DMS114 treated with DMSO at 0.1 percent for 48 hours (cell line): ENCODE measurements around the gene SLC26A8.
"Not testable (repeated sequence)": the region's sequence is repeated elsewhere in the genome, so short reads cannot be mapped to it uniquely, and the experiment has no call there.

ENCODE experiments used
- DNase-seq: peaks from one replicate; lab custom pipeline; 2025; ENCODE audit not compliant: unreplicated experiment; lab: John Stamatoyannopoulos, UW

SLC26A8 gene

DNA sequence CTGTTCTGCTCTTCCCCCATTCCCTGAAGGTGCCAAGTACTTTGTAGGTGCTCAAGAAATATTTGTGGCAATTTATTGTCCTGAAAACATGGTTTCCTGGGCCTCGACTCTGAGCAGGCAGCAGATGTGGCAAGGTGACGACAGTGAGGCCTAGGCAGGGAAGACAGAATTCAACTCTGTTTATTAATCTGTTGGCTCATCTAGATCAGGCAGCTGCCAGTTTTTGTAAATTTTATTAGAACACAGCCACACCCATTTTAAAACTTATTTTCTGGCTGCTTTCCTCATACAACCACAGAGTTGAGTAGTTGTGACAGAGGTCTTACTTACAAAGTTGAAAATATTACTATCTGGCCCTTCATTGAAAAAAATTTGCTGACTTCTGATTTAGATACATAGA, 27.7 kb upstream of the SLC26A8 start:
- DNase-seq = no peak

DNA sequence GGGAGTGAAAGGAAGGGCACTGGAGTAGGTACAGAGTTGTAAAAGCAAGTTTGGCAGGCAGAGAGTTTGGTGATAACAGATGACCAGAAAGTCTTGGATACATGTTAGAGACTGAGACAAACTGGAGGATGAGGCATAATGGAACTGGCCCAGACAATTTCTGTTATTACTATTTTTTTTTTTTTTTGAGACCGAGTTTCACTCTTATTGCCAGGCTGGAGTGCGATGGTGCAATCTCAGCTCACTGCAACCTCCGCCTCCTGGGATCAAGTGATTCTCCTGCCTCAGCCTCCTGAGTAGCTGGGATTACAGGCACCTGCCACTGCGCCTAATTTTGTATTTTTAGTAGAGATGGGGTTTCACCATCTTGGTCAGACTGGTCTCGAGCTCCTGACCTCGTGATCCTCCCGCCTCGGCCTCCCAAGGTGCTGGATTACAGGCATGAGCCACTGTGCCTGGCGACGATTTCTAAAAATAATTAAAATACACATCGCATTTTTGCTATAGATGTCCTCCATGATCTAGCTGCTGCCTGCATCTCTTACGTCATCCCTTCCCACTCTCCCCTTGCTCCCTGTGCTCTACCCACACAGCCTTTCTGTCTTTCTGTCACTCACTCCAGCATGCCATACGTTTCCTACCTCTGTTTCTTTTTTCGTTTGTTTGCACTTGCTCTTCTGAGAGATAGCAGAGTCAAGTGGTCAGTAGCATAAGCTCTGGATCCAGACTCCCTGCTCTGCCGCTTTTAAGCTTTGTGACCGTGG, 26.7 kb upstream of the SLC26A8 start:
- DNase-seq = no peak

DNA sequence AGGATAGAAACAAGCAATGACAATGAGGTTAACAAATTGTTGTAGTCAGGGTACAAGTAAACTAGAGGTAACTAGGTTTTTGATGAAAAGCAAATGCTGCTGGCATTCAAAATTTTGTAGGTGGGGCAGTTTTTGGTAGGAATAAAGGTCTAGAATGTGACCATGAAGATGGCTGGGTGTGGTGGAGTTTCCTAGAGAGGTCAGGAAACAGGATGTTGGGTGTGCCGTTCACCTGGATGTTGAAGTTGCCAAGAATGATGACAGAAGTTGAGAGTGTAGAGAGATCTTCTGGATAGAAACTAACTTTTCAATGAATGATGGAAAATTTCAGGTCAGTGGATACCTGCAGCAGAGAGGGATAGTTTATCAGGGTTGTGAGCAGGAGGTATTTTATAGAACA, 25.9 kb upstream of the SLC26A8 start:
- DNase-seq = no peak

DNA sequence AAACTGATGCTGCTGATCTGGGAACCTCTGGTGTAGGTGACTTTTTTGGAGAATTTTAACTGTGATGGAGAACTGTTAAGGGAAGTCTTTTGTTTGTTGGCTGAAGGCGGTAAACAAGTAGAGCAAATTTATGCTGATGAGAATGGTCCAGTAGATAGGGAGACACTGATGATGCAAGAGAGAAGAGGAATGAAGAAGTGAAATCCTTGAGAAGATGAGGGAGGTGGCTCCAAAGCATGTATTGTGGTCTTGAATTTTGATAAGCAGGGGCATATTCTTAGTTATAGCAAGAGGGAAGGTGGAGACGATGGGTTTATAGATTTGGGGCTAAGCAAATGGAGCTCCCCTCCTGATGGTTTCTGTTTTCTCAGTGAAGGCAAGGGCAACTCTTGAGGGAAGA, 25.1 kb upstream of the SLC26A8 start:
- no peak for DNase-seq

DNA sequence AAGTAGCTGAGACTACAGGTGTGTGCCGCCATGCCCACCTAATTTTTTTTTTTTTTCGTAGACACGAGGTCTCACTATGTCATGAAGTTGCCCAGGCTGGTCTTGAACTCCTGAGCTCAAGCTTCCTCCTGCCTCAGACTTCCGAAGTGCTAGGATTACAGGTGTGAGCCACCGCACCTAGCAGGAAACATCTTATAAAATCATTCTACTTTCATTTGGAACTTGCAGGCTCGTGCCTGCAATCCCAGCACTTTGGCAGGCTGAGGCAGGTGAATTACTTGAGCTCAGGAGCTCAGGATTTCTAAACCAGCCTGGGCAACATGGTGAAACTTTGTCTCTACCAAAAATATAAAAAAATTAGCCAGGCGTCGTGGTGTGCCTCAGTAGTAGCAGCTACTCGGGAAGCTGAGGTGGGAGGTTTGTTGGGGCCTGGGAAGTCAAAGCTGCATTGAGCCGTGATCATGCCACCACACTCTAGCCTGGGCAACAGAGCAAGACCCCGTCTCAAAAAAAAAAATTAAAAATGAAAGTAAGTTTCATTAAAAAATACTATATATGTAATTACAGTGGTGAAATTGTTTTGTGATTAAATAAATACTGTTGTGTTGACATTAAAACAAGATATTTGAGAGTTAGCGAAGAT, 18.3 kb upstream of the SLC26A8 start:
- no peak for DNase-seq

DNA sequence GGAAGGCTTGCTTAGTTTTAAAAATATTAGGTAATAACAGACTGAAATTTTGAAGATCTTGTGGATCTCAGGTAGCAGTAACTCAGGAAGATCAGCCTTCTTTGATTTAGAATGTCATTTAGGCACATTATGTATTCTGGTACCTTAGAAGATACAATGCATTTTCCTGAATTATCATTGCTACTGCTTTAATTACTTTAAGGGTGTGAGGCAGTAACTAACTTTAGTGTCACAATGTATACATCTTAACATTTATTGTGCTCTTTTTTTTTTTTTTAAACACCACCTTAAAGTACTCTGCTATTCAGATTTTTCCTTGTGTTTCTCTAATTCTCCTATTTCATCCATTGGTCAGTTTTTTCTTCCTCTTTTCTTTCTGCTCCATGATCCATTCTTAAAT, 16.5 kb upstream of the SLC26A8 start:
- DNase-seq = no peak

DNA sequence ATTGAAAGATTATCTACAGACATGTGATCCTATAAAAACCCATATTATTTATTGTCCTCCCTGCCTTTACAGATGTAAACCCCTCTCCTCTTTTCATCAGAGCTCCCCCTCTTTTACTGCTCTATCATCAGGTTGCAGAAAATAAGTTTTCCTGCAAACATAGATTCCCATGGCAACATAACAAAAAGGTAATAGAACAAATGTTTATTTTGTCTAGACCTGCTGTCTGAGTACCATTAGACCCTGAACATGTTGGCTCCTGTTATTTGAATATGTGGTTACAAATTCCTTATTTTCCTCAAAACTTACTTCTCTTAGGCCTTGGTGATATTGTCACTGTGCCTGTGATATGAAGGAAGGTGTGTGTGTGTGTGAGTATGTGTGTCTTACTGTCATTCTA, 14.7 kb upstream of the SLC26A8 start:
- no peak for DNase-seq

DNA sequence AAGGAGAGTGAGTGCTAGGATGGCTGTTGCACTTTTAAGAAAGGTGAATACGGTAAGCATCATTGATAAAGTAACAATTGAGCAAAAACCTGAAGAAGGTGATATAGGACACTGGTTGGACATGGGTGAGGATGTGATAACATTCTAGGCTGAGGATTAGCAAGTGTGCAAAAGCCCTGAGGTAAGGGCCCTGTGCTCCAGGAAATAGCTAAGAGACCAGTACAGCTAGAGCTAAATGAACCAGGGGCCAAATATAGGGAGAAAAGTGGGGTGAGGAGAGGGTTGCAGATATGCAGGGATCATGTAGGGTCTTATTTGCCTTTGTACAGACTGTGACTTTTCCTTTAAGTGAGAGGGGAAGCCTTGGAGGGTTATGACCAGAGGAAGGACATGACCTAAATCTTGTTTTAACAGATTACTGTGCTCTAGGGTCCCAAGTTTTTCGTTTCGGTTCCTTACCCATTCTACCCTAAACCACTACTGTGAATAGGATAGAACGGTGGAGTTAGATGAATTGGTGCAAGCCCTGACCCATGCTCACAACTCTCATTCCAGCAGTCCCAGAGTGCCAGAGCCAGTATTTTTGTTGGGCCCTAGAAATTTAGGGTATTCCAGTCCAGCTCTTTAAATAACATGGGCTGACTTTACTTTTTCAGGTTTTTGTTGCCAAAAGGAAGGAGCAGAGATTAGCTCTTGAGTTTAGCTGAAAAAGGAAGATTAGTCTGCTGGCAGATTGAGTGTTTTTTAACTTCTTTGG, 13.9 kb upstream of the SLC26A8 start:
- no peak for DNase-seq

DNA sequence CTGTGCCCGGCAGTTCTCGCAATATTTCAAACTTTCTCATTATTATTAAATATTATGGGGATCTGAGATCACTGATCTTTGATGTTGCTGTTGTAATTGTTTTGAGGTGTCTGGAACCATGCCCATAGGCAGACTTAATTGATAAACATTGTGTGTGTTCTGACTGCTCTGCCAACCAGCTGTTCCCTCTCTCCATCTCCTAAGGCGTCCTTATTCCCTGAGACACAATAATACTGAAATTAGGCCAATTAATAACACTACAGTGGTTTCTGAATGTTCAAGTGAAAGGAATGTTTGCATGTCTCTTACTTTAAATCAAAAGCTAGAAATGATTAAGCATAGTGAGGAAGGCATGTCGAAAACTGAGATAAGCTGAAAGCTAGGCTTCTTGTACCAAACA, 10.8 kb upstream of the SLC26A8 start:
- no peak for DNase-seq

DNA sequence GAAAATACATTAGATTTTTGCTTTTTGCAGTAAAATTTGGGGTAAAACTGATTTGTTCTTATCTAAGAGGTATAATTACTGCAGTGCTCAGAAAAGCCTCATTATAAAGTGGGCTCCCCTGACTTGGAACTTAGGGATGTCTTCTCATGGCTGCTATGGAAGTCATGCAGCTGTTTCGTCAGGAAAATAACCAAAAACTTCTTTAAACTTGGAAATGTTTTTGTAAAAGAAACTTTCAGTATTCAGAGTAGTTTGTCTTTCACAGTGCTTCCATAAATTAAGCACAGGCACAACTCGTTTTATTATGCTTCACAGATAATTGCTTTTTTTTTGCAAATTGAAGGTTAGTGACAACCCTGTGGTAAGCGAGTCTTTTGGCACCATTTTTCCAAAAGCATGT, 10.0 kb upstream of the SLC26A8 start:
- no peak for DNase-seq

DNA sequence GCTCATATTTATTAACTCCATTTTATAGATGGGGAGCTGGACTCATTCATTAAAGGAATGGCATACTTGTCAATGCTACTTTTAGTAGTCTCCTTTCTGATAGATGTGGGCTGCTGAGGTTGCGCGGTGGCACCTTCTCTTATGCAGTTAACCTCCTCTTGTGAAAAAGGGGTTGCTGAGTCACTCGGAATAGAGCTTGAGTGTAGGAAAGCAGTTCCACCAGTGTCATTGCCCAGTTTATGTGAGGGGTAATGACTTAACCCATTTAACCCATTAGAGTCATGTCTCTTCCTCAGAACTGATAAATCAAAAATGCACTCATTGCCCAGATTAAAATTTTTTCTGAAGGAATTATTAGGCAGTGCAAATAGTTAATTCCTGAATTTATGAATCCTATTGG, 9.5 kb upstream of the SLC26A8 start:
- no peak for DNase-seq

DNA sequence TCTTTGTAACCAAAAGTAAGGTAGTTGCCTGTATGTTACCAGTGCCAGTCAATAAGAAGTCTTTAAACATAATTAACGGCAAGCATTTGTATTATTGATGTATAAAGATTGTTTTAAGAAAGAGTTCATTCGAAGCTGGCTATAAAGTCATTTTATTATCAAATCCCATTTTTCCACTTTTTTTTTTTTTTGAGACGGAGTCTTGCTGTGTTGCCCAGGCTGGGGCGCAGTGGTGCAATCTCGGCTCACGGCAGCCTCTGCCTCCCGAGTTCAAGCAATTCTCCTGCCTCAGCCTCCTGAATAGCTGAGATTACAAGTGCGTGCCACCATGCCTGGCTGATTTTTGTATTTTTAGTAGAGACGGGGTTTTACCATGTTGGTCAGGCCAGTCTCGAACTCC, 8.7 kb upstream of the SLC26A8 start:
- not testable (repeated sequence) for DNase-seq

DNA sequence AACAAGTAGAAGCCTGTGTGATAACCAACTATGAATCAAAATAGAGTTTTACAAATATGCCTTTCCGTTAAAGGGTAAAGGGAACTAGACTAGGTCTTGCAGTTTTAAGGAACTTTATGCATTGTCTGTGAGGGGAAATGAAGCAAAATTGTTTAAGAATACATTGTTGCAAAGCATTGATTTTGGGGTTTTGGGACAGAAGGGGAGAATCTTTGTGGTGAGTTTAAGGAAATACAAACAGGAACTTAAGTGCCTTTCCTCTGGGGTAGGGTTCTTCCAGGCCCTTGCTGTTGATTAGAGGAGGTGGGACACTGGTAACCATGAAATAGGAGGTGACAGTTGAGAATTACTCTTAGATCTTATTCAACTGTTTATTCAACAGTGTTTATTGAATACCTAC, 7.8 kb upstream of the SLC26A8 start:
- no peak for DNase-seq

DNA sequence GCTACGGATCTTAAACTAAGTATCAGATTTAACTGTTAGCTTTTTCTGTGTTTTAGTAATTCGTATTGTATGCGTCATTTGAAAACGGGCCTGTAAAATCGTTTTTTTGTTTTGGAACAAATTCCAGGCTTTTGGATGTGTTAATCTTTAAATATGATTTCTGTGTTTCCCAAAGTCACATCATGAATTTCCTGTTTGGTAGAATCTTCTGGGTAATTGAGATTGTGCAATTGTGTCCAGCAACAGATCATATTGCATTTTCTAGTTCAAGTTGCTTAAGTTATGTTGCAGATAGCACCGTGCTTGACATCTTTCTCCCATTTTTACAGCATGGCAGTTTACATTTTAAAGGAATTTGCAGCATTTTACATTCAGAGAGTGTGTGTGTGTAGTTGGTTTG, 5.0 kb upstream of the SLC26A8 start:
- DNase-seq = peak; percentile 25

DNA sequence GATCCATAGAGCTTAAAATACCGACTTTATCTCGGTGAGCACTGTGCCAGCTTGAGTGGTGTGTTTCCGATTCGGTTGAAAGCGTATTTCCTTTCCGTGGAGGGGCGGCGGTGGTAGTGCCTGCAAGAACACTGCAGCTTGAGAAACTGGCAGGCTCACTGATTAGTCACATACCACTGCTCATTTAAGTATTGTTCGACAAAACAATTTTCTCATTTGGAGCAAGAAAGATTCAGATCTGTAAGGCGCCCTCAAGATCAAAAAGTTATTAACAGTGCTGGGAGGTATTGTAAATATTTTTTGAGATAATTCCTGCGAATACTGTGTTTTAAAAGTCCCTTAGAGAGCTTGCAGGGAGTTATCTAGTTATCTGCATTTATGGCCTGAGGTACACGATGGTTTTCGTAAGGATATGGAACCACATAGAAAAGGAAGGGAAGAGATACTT, 4.5 kb upstream of the SLC26A8 start:
- peak; percentile 48 for DNase-seq

DNA sequence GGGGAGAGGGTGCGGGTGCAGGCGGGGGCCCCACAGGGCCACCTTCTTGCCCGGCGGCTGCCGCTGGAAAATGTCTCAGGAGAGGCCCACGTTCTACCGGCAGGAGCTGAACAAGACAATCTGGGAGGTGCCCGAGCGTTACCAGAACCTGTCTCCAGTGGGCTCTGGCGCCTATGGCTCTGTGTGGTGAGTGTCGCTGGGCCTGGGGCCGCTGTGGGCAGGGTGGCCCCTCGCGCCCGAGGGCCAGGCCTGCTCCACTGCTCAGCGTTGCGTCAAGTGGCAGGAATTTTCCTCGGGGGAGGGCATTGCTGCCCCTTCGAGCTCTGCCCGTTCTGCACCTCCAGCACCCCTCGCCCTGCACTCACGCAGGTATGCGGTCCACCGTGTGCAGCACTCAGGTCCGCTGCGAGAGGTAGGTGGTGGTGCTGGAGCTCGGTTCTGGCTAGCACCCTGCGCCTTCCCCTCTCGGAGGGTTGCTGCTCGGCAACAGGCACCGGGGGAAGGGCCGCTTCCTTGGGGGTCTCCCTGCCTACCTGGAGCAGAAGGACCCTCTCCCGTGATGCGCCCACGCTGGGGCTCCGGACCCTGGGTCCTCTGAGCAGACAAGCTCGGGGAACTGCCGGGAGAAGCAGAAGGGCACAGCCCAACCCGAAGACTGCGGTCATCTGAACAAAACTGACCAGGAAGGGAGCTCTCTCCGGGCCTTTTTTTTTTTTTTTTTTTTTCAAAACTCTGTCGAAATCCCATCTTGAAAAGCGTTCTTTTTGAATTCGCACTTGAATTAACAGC, 3.8 kb upstream of the SLC26A8 start:
- peak; percentile 16 for DNase-seq

DNA sequence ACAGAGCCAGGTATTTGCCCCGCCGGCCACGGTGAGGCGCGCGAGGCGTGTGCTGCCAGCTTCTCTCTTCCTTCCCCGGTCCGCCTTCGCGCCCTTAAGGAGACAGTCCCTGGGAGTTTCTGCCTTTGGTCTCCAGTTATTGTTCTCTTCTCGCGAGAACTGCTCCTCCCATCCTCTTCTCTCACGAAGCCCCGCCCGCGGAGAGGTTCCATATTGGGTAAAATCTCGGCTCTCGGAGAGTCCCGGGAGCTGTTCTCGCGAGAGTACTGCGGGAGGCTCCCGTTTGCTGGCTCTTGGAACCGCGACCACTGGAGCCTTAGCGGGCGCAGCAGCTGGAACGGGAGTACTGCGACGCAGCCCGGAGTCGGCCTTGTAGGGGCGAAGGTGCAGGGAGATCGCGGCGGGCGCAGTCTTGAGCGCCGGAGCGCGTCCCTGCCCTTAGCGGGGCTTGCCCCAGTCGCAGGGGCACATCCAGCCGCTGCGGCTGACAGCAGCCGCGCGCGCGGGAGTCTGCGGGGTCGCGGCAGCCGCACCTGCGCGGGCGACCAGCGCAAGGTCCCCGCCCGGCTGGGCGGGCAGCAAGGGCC, 3.2 kb upstream of the SLC26A8 start, which contains the start of gene MAPK14:
Gene MAPK14, plus strand, starts transcription at position 308 of the 587 bp plus-strand sequence. CDS start 350 bp downstream, outside the sequence.
- peak; percentile 99 for DNase-seq

DNA sequence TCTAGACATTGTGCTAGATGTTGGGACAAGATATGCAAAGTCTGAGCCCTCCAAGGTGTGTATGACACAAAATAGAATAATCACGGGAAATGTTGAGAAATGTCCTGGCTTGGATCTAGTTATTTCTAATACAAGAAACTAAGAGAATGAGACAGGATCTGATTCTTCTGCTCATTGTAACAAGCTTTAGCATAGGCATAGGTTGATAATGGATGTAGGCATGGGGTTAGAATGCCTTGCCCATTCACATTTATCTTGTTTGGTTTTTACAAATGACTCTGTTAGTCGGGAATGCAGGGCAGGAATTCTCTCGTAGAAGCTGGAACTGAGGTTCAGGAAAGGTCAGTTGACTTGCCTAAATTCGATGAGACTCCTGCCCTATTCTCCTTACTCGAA, 1.5 kb upstream of the SLC26A8 start:
- DNase-seq = no peak

DNA sequence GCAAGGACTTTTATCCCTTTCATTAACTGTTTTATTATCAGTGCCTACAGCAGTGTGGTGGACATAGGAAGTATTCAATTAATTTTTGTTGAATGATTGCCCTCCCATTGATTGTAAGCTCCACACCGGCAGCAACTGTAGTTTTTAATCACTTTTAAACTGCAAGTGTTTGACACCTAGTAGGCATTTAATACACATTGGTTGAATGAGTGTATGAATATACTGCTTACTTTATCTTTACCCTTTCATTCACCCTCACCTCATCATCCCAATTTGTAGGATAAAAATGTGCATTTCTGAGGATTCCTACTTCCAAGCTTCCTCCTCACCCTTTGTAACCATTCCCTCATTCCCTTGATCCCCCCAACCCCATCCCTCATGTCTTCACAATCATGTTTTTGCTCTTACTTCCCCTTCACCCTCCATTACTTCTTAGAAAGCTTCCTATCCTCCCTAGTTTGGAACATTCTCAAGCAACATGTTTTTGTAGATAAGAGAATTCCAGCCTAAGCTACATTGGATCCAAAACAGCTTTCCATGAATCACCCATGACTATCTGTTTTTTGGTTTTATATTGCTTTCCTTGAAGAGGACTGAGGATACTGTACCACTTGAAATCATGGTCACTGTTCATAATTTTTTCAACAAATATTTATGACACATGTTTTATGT, 955 bp upstream of the SLC26A8 start:
- no peak for DNase-seq

DNA sequence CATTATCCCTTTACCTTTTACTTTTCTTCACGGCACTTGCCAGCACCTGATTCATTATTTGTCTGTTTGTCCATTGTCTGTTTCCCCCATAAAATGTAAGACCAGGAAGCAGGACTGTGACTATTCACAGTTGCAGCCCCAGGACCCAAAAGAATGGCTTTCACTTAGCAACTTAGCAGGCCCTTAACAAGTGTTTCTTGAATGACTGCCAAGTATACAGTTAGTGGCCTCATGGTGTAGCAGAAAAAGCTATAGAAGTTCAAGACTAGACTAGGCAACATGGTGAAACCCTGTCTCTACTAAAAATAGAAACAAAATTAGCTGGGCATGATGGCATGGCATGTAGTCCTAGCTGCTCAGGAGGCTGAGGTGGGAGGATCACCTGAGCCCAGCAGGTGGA, 4.3 kb downstream of the SLC26A8 start:
- DNase-seq = no peak
